Endothelial cell (in vitro differentiated cells): Measurements from ENCODE around the gene SH3RF3. TPM values are rescaled to one million over a fixed set of nuclear protein-coding genes. Genes with fewer than 3 reads are reported as not detected.

Source experiments
- DNase-seq: peaks from one replicate; pipeline ENCODE4 v3.0.0; 2021; ENCODE audit warnings: low spot score
- H3K27ac Mint-ChIP-seq: one replicate; pipeline ENCODE4 v1.8.0; 2021; ENCODE audit warnings: mixed read lengths, inconsistent platforms; ENCODE audit not compliant: unreplicated experiment
- H3K27me3 Mint-ChIP-seq: one replicate; pipeline ENCODE4 v1.8.0; 2021; ENCODE audit warnings: mild to moderate bottlenecking, moderate library complexity, mixed read lengths, inconsistent platforms; ENCODE audit not compliant: unreplicated experiment
- H3K36me3 Mint-ChIP-seq: one replicate; pipeline ENCODE4 v1.8.0; 2021; ENCODE audit warnings: mild to moderate bottlenecking, low read depth, mixed read lengths, inconsistent platforms; ENCODE audit not compliant: unreplicated experiment
- H3K4me1 Mint-ChIP-seq: one replicate; pipeline ENCODE4 v1.8.0; 2021; ENCODE audit warnings: mild to moderate bottlenecking, mixed read lengths, inconsistent platforms; ENCODE audit not compliant: unreplicated experiment
- H3K4me3 Mint-ChIP-seq: one replicate; pipeline ENCODE4 v1.8.0; 2021; ENCODE audit warnings: mild to moderate bottlenecking, mixed read lengths, inconsistent platforms; ENCODE audit not compliant: unreplicated experiment
- H3K9me3 Mint-ChIP-seq: one replicate; pipeline ENCODE4 v1.8.0; 2021; ENCODE audit warnings: mixed read lengths, inconsistent platforms; ENCODE audit not compliant: unreplicated experiment
- total RNA-seq: library from RNA; stranded (reverse); fragmentation: NEBNext Ultra II Directional; extraction: Animal tissue kit (Norgen Biotek cat#: 25700); gene quantifications from one replicate; pipeline ENCODE4 v1.2.1, GENCODE V29; 2021; ENCODE audit not compliant: unreplicated experiment
- TF ChIP-seq, protein P1 (sequence below): fragments of 200-600 bp; sonication (generic); IDR thresholded peaks from one replicate; pipeline ENCODE4 v1.5.0; 2021; ENCODE audit warnings: antibody characterized with exemption; ENCODE audit not compliant: unreplicated experiment

SH3RF3 gene
- total RNA-seq, 1 donor from 2014 or later: 12.8 TPM

GRCh38 chr2:109148991-109149645 is 20.1 kb downstream of the SH3RF3 start:
- TF ChIP-seq, protein P1, sequence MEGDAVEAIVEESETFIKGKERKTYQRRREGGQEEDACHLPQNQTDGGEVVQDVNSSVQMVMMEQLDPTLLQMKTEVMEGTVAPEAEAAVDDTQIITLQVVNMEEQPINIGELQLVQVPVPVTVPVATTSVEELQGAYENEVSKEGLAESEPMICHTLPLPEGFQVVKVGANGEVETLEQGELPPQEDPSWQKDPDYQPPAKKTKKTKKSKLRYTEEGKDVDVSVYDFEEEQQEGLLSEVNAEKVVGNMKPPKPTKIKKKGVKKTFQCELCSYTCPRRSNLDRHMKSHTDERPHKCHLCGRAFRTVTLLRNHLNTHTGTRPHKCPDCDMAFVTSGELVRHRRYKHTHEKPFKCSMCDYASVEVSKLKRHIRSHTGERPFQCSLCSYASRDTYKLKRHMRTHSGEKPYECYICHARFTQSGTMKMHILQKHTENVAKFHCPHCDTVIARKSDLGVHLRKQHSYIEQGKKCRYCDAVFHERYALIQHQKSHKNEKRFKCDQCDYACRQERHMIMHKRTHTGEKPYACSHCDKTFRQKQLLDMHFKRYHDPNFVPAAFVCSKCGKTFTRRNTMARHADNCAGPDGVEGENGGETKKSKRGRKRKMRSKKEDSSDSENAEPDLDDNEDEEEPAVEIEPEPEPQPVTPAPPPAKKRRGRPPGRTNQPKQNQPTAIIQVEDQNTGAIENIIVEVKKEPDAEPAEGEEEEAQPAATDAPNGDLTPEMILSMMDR: no peak
- Mint-ChIP-seq H3K9me3 (no peaks in the 10 kb centered on the region), H3K27me3 (peaks cover 2% of the 10 kb centered on the region), H3K27ac (no peak overlapping the region), H3K4me3 (no peak overlapping the region), H3K36me3 (no peaks in the 10 kb centered on the region), H3K4me1 (no peaks in the 10 kb centered on the region)
- no peak for DNase-seq

GRCh38 chr2:109150559-109150958 is 21.6 kb downstream of the SH3RF3 start:
- no peaks in the 10 kb centered on the region for H3K9me3 Mint-ChIP-seq
- H3K27me3 Mint-ChIP-seq: peaks cover 2% of the 10 kb centered on the region
- no peak overlapping the region for H3K4me3 Mint-ChIP-seq
- no peaks in the 10 kb centered on the region for H3K36me3 Mint-ChIP-seq
- DNase-seq: no peak
- no peaks in the 10 kb centered on the region for H3K4me1 Mint-ChIP-seq
- H3K27ac Mint-ChIP-seq: no peak overlapping the region
- TF ChIP-seq, protein P1: no peak

- Mint-ChIP-seq H3K4me3 (no peak overlapping the region), H3K27me3 (peaks cover 3% of the 10 kb centered on the region), H3K4me1 (no peaks in the 10 kb centered on the region), H3K36me3 (no peaks in the 10 kb centered on the region), H3K27ac (no peak overlapping the region), H3K9me3 (no peaks in the 10 kb centered on the region)
- TF ChIP-seq, protein P1: no peak
- no peak for DNase-seq
Observed at GRCh38 chr2:109151519-109151918, 22.5 kb downstream of the SH3RF3 start.

DNA sequence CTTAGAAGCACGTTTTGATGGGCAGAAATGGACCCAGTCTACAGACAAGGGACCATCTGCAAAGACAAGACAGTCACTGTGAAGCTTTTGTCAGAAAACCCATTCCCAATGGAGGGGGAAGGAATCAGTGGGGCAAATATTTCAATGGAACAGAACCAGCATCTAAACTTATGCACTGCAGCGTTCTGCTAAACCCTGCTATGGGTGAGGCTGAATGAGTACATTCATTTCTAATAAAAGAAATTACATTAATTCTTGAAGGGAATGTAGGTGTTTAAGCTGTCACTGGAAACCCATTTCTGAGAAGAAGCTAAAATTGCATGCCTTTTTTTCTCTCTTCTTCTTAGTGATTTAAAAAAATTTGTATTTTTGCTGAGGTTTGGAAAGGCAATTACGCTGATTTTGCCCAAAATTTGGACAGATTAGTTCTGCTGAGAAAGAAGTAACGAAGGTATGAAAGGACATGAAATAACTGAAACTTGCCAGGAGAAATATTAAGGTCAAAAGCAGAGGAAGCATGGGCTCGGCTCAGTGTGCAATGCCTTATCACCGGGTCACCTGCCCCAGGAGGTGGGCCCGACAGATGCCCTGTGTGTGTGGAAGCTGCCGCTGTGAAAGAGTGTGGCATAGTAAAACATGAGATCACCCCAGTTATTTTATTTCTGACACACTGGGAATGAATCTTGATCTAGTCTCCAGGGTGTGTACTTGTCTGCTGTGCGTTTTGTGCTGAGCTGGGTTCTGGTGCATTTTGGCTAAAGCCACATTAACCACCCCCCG is 24.2 kb downstream of the SH3RF3 start:
- Mint-ChIP-seq H3K27me3 (peaks cover 3% of the 10 kb centered on the region), H3K27ac (no peak overlapping the region), H3K9me3 (no peaks in the 10 kb centered on the region), H3K4me3 (no peak overlapping the region), H3K36me3 (no peaks in the 10 kb centered on the region), H3K4me1 (no peaks in the 10 kb centered on the region)
- TF ChIP-seq, protein P1: no peak
- no peak for DNase-seq

- H3K4me1 Mint-ChIP-seq: no peaks in the 10 kb centered on the region
- H3K36me3 Mint-ChIP-seq: no peaks in the 10 kb centered on the region
- no peaks in the 10 kb centered on the region for H3K9me3 Mint-ChIP-seq
- H3K4me3 Mint-ChIP-seq: no peak overlapping the region
- no peak for DNase-seq
- no peak overlapping the region for H3K27ac Mint-ChIP-seq
- H3K27me3 Mint-ChIP-seq: peaks cover 3% of the 10 kb centered on the region
- TF ChIP-seq, protein P1: no peak
Observed at GRCh38 chr2:109153807-109154206, 24.8 kb downstream of the SH3RF3 start.
